ENCODE results near the gene TRIM14.
"Not testable (repeated sequence)": the region's sequence is repeated elsewhere in the genome, so short reads cannot be mapped to it uniquely, and the experiment has no call there.

TRIM14 gene

GRCh38 chr9:98043915-98044314 is 75.1 kb downstream of the TRIM14 start:
- peak; percentile 38 for DNase-seq

- no peak for DNase-seq
Observed at GRCh38 chr9:98040212-98040611, 78.8 kb downstream of the TRIM14 start.

- no peak for DNase-seq
Observed at GRCh38 chr9:98039607-98040017, 79.4 kb downstream of the TRIM14 start.

- DNase-seq: no peak
Observed at GRCh38 chr9:98038958-98039357, 80.1 kb downstream of the TRIM14 start.

GRCh38 chr9:98037357-98037756 is 81.7 kb downstream of the TRIM14 start:
- DNase-seq: peak; percentile 57

GRCh38 chr9:98034593-98035546 is 84.2 kb downstream of the TRIM14 start:
- DNase-seq: peak; percentile 51

- DNase-seq: no peak
Observed at GRCh38 chr9:98031935-98032334, 87.1 kb downstream of the TRIM14 start.

- no peak for DNase-seq
Observed at GRCh38 chr9:98031169-98031568, 87.9 kb downstream of the TRIM14 start.

- DNase-seq: no peak
Observed at GRCh38 chr9:98024702-98025101, 94.3 kb downstream of the TRIM14 start.

- no peak for DNase-seq
Observed at GRCh38 chr9:98022447-98022846, 96.6 kb downstream of the TRIM14 start.

- DNase-seq: no peak
Observed at GRCh38 chr9:98021306-98022040, 97.5 kb downstream of the TRIM14 start.

- no peak for DNase-seq
Observed at GRCh38 chr9:98020476-98021145, 98.4 kb downstream of the TRIM14 start.

GRCh38 chr9:98019869-98020268 is 99.2 kb downstream of the TRIM14 start:
- not testable (repeated sequence) for DNase-seq
